HG02973 (cell line): ENCODE measurements around the gene NDUFA13.
"Not testable (repeated sequence)": the region's sequence is repeated elsewhere in the genome, so short reads cannot be mapped to it uniquely, and the experiment has no call there.

ENCODE experiments used
- ATAC-seq: cut with Tn5 transposase; IDR thresholded peaks from one replicate; pipeline ENCODE4 v1.9.1; 2021; ENCODE audit warnings: moderate library complexity; ENCODE audit not compliant: unreplicated experiment

The NDUFA13 gene

DNA sequence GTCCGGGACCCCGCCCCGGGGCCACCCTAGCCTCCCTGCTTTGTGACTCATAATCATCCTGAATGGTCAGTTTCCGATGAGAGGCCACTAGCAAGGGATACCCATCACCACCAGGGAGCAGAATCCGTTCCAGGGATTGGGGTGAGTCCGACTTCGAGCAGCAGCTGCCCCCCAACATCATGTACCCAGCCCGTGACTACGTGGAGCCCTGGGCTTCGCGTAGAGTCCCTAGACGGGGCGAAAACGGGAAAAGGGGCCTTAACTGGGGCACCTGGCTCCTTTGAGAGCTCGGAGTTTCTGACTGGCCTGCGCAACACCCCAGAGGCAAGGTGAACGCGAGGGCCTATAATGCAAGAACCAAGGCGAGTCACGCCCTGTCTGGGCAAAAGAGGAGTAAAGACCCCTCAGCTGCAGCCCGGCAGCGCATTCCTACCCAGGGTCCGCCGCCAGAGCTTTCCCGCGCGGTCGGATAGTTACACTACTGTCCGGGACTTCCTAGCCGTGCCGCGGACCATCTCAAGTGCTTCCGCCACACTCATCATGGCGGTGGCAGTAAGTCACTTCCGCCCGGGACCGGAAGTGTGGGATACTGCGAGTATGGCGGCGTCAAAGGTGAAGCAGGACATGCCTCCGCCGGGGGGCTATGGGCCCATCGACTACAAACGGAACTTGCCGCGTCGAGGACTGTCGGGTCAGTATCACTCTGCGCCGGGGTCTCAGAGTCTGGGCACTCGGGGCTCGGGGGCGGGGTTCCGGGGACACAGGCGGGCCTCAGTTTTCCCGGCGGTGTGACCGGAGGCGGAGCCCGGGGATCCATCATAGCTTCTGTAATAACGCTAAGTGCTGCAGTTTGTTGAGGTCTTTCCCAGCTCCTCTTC is at the start of gene NDUFA13:
TSS of gene NDUFA13 (plus strand) at position 584 of the 878 bp plus-strand sequence. CDS start at position 598, 14 bp downstream.
- peak; percentile 90 for ATAC-seq

DNA sequence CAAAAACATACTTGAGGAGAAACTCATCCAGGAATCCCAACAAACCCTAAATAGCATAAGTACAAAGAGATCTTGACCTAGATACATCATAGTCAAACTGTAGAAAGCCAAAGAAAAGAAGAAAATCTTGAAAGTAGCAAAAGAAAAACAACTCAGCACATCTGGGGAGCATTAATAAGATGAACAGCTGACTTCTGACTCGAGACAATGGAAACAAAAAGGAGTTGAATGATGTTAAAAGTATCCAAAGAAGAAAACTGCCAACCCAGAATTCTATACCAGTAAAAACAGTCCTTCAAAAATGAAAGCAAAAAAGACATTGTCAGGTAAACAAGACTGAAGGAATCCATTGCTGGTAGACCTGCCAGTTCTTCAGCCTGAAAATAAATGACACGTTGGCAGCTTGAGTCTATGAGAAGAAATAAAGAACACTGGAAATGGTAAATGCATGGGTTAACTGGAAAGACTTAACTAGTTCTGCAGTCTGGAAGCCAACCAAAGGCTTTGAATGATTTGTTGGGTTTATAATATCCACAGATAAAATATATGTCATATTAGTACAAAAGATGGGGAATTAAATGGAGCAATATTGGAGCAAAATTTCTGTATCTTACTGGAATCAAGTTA is 47.5 kb upstream of the NDUFA13 start:
- no peak for ATAC-seq

DNA sequence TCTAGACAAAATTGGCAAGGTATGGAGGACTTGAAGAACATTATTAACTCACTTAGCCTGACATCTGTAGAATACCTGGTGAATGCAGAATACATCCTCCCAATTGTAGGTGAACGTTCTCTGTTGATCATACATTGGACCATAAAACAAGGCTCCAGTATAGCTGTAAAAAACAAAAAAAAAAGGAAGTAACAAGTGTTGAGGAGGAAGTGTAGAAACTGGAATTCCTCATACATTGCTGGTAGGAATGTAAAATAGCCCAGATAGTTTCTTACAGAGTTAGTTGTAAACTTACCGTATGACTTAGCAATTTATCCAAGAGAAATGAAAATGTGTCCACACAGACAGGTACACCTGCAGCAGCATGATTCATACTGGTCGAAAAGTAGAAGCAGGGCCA is 45.4 kb upstream of the NDUFA13 start:
- no peak for ATAC-seq

DNA sequence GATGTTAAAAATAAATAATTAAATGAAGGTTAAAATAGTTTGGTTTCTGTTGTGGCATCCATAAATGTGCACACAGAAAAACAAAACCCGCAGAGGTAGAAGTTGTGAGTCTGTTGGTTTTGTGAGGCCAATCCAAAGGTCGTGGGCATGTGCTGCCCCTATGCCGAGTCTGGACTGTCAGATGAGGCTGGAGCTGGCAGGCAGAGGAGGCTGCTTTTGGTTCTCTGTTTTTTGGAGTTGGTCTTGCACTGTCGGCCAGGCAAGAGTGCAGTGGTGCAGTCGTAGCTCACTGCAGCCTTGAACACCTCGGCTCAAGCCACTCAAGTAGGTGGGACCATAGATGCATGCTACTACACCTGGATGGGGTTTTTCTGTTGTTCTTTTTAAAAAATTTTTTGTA is 44.3 kb upstream of the NDUFA13 start:
- ATAC-seq: no peak

DNA sequence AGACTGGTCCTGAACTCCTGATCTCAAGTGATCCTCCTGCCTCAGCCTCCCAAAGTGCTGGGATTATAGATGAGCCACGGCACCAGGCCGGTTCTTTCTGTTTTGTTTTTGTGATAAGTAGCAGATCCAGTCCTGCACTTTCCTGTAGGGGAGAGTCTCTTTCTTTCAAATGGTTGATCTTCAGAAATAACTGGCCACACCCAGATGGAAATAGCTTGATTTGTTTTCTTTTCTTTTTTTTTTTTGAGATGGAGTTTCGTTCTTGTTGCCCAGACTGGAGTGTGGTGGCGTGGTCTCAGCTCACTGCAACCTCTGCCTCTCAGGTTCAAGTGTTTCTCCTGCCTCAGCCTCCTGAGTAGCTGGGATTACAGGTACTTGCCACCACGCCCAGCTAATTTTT is 43.9 kb upstream of the NDUFA13 start:
- not testable (repeated sequence) for ATAC-seq

DNA sequence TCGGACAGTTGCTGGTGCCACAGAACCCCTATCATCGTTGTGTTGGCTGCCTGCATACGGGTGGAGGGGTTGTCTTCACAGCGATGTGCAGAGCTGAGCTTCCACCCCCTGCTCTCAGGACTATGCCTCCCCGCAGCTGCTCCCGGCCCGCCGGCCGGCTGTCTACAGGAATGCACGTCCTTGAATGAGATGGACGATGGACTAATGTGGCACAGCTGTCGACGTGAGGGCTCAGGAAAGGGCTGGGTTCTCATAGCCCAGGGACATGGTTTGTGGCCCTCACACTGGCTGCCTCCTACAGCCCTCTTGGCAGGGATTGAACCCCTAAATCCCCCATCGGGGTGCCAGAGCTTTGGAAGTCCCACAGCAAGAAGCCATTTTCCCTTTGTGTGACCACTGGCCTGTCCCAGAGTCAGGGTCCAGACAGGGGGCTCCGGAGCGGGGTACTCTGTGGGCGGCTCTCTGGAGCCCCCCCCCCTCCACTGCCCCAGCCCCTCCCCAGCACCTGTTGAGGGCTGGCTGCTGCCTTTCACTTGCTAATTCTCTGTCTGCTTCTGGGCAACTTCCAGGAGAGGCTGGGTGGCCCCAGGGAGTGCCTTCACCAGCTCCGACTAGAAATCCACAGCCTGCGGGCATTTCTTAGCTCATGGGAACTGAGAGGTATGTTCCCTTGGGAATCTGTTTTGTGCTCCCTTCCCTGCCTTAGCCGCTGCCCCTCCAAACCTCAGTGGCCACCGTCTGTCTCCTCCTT is 40.8 kb upstream of the NDUFA13 start:
- ATAC-seq: no peak

DNA sequence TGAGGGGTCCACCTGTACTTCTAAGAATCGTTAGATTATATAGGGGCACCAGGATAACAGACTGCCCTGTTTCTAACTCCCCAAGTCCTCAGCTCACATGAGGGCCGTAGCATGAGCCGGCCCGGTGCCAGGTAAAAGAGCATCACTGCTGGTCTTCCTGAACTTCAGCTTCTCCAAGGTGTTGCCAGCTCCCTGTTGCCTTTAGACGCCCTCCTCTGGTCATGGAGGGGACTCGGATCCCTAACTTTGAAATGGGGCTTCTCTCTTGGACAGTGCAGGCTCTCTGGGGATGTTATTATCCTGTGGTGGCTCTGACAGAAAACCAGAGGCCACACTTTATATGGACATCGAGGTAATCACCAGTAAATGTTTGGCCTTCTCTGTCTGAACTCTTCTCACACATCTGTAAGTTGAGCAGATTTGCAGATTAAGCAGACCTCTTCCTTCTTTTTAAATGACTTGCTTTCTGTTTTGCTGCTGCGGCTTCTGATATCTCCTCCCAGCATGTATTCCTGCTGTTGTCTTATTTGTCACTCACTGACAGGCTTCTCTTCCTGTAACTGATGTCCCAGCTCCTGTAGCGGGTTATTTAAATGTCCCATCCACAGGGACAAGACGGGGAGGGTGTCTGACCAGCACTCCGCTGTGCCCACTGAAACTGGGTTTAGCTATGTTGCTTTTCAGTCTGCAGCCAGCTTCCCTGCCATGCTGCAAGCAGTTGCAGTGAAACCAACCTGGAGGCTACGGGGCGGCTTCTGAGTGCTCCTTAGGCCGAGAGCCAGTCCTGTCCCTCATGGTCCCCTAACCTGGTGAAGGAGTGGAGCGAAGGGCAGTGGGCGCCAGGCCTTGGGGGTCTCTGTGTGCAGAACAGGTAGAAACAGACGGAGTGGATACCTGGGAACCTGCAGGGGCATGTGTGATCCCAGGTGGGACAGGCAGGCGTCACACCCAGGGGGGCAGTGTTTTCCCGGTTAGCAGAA is 39.9 kb upstream of the NDUFA13 start:
- no peak for ATAC-seq

DNA sequence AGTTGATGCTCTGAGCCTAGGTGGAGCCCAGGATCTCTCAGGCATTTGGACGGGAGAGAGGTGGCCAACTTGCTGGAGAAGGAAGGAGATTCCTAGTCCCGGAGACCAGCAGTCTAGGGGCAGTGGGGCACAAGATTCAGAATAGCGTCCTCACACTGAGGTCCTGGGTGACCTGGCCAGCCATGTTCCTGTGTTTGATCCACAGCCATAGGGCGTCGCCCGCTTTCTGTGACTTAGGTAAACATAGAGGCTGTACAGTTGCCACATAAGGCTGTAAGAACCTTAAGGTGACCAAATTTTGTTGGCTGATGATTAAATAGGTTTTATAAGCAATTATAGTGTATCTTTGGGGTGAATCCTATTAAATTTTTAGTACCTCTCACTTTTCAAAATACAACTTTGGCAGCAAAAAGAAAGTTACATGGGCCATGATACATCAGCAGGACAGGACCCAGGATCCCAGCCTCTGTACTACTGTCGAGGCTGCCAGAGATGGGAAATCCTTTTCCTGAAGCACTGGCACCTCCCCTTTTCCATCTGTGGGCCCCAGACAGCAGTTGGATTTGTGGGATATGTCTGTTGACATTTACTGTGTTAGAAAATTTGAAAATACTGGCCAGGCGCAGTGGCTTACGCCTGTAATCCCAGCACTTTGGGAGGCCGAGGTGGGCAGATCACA is 38.2 kb upstream of the NDUFA13 start:
- ATAC-seq: no peak

DNA sequence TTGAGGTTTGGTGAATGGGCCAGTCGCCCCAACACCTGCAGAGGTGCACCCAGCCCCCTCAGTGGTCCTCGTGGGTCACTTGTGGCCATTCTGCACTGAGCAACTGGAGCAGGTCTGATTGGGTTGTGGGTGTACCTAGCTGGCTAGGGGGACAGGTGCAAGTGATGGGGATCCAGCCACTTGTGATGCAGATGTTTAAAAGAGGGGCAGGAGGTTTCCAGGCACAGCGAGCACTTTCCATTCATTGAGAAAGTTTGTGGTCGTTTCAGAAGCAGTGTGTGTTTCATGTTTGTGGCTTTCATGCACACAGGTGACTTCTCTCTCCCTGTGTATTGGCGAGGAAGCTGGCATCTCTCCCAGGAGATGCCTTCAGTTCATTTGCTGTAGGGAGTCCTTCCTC is 35.3 kb upstream of the NDUFA13 start:
- no peak for ATAC-seq

DNA sequence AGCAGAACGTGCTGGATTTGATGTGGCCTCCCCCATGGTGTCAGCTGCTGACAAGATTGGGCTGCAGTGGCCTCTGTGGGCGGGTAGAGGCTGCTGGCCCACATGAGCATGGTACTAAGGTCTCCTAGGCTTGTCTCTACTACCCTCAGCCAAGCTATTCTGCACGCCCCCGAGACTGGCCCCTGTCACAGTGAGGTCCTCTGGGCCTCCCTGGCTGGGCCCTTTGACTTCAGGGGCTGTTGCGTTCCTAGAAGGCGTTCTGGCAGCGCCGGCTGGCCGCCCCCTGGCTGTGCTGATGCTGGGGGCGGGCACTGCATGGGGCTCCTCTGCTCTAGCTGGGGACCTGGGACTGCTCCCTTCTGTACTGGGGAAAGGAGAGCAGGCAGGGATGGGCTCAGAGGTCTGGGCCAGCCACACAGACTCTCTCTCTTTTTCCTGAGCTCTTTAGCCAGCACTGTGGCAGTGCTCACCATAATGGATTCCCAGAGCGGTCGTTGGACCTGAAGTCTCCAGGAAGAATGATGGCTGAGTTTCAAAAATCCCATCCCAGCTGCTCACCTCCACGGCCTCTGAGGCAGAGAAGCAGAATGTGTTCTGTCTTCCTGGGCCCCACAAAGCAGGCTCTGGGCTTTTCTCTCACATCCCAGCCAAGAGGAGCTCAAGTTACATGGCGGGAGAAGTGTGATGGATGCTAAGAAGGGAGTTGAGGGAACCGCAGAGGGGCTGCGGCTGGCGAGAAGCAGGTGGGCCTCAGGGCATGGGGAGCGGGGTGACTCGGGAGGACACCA is 33.0 kb upstream of the NDUFA13 start:
- ATAC-seq: no peak

DNA sequence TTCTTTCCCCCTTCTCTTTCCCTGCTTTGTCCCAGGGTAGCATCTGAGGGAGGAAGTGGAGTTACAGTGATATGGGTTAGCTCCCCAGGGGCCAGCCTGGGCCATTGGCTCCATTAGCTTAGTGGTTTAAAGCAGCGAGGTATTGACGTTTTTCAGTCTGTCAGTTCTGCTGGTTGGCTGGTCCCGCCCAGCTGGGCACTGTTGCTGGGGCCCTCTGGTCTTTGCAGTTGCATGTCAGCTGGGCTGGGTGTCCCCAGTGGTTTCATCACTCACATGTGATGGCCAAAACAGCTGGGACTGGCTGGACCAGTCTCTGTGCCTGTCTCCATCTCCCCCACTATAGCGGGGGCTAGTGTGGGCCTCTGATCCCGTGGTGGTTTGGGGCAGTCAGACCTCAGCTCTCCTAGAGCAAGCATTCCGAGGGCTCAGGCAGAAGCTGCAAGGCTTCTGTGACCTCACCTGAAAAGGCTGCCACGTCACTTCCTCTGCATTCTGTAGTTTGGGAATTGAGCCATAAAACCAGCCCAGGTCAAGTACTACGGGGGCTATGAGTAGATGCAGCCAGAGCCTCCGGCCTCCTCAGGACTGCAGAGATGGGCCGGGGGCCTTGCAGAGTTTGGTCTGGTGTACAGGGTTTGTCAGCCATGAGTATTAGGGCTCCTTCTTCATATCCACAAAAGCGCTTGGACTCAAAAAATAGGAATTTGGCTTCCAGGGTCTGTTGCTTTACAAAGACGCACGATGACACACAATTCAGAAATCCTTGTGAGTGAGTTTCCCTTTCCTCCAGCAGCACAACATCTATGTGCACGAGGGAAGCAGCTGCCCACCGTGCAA is 30.6 kb upstream of the NDUFA13 start:
- ATAC-seq: no peak

DNA sequence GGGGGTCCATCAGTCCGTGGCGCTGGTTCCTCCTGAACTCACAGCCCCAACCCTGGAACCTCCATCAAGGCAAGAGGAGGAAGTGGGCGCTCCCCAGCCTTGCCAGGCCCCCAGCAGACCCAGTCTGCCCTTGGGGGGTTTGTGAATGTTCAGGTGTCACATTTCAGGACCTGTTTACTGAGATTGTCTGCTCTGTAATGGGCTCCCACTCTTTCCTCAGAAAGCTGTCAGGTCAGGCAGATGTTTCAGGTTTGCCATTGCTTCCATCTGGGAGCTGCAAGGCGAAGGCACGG is 30.1 kb upstream of the NDUFA13 start:
- no peak for ATAC-seq

DNA sequence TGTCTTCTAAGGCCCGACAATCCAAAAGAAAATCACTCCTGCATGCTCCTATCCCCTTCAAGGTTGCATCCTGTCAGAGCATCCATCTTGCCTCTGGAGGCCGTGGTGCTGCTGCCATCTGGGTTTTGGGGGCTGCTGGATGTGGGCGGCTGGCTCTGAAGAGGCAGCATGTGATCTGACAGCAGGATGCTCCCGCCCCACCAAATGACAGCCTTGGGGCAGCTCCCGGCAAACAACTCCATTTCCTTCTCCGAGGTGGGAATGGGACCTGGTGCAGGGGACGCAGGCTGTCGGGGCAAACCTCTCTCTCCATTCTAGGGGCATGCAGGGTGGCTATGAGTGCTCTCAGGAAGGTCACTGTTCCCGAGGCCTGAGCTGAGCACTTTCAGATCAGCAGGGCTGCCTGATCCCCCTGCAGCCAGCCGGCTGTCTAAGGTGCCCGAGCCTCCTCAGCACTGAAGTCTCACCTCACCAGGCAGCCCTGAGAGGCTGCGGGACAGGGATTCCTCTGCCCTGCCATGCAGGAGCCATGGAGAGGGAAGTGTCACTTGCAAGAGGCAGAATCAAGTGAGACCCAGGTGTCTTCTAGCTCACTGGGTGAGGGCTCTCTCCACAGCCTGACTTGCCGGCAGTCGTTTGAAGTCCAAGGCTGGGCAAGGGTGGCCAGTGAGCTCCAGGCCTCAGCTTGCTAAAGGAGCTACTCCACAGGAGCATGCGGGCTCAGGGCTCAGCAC is 29.5 kb upstream of the NDUFA13 start:
- no peak for ATAC-seq

DNA sequence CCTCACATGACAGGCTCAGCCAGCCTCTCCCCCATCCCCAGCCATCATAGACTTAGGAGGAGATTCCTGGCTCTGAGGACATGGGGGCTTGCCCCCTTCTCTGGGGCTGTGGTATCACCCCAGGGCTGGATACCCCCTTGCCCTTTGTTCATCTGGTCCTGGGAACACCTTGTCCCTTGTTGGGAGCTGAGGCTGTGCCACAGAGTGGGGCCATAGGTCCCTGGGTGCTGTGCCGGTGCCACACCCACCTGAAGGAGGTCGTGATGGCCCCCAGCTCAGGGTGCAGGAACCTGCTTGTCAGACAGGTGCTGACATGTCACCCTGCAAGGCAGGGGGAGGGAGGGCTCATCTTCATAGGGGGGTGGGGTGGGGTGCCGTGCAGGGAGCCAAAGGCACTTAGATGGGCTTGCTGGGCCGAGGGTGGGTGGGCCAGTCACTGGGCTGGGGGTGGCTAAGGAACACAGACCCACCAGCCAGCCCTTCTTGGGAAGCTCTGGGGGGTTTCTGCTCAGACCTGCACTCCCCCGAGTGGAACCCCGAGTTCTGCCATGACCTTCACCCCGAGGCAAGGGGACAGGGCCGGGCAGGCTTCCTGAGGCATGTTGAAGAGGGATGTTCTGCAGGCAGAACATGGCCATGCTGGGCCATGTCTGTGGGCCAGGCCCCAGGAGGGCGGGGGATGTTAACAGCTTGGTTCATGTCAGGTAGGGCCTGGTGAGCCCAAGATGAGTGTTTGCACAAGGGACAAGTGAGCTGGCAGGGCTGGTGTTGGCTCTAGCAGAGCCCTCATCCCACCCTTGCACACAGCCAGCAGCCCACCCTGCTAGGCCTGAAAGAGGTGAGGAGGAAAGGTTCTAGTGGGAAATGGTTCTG is 28.7 kb upstream of the NDUFA13 start:
- no peak for ATAC-seq

DNA sequence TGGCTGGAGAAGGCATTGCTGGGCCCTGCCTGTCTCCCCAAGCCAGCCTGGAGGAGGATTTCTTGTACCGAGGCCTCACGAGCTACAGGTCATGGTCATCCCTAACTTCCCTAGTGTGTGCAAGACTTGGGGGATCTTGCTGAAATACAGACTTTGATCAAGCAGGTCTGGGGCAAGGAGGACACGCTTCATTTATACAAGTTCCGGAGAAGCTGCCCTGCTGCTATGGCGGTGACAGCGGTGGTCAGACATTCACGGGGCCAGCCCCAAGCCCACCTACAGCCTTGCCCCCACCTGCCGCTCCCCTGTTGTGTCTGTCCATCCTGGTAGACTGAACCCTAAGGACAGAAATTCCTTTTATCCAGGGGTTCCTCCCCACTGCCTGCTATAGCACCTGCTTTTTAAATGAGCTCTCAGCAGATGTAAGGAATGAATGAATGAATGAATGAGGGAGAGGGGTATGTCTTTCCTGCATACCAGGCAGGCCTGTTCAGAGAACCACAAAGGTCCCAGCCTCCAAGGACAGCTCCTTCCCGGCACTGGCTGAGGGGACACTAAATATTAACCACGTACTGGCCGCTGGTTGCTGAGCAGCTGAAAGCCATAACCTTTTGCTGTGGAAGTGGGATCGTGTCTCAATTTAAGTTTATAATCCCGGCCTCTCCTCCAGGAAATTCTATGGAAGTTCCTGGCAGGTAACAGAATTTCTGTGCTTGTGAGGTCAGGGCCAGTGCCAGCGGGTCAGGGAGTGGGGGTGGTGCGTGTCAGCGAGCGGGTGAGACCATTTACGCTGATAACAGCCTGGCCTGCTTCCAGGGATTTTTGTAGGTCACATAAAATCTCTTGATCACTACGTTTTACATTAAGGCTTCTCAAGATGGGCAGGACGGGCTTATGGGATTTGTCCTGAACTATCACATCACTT is 27.8 kb upstream of the NDUFA13 start:
- no peak for ATAC-seq
